ENCODE results near the gene KRT16.
A peak's percentile ranks its signal among the peaks of the same experiment; 100 is the strongest.

DNA sequence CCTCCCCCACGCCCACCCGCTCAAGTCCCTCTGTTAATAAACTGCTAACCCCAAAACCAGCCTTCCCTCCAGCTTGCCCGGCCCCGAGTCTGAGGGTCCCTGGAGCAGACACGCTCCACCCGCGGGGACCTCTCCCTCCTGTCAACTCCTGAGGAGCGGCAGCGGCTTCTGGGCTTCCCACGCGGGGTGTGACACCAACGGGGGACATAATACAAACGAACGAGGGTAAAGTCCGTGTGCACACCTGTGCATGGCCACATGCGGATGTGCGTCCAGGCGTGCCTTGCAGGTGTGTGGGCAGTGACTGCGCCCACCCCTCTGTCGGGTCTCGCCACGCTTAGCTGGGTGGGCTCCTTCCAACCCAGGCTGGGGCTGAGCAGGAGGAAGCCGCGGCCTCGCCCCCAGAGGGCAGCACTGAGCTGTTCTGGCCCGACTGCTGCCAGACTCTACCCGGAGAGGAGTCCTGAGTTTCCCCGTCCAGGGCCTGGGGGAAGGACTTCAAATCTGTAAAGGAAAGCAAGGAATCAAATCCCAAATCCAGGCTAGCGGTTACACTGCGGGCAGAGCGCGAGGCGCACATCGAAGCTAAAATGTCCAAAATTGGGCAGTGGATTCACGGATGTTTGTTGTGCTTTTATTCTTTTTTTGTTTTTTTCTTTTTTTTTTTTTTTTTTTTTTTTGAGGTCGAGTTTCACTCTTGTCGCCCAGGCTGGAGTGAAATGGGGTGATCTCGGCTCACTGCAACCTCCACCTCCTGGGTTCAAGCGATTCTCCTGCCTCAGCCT is 36.0 kb upstream of the KRT16 start:
- TF ChIP-seq CTCF (IDR thresholded peaks at IDR 0.05), result peak; percentile 84 to 98 (median 90)
- no peak for TF ChIP-seq POLR2A (IDR thresholded peaks at IDR 0.05)
